ENCODE results near the gene KRT2. TPM values are rescaled to one million over a fixed set of nuclear protein-coding genes. Genes with fewer than 3 reads are reported as not detected.

Gene KRT2
- total RNA-seq = not detected

- DNase-seq = peak; percentile 31
- Mint-ChIP-seq H3K4me3 (no peak within 1 kb of the TSS), H3K27ac (no peak within 1 kb of the TSS), H3K27me3 (peaks cover 43% of the 10 kb centered on the region), H3K4me1 (peaks cover 11% of the 10 kb centered on the region), H3K36me3 (no peaks in the 10 kb centered on the region), H3K9me3 (ENCODE audit: low read depth) (no peaks in the 10 kb centered on the region)
- ATAC-seq = no peak
- CTCF ChIA-PET = interaction anchor here (2.1 kb wide), 1 partner anchor 228 kb away, joined by 4 read pairs; no protein-coding TSS in a partner anchor
These were observed at the start of gene KRT2 for GRCh38 chr12:52651726-52652261. TSS of gene KRT2 (minus strand) at chr12:52652211. CDS start at chr12:52652142, 69 bp downstream.

- peaks cover 17% of the 10 kb centered on the region for H3K27me3 Mint-ChIP-seq
- ATAC-seq (no peak), DNase-seq (no peak)
- H3K27ac Mint-ChIP-seq = no peak overlapping the region
- H3K4me1 Mint-ChIP-seq = no peaks in the 10 kb centered on the region
- no peaks in the 10 kb centered on the region for H3K36me3 Mint-ChIP-seq
- H3K9me3 Mint-ChIP-seq (ENCODE audit: low read depth) = no peaks in the 10 kb centered on the region
- CTCF ChIA-PET = no interaction called here
- H3K4me3 Mint-ChIP-seq = no peak overlapping the region
These were observed 49.3 kb upstream of the KRT2 start for GRCh38 chr12:52701281-52701680.

- CTCF ChIA-PET = no interaction called here
- H3K27me3 Mint-ChIP-seq = peaks cover 19% of the 10 kb centered on the region
- no peak overlapping the region for H3K4me3 Mint-ChIP-seq
- H3K36me3 Mint-ChIP-seq = no peaks in the 10 kb centered on the region
- no peaks in the 10 kb centered on the region for H3K9me3 Mint-ChIP-seq (ENCODE audit: low read depth)
- ATAC-seq (no peak), DNase-seq (no peak)
- H3K27ac Mint-ChIP-seq = no peak overlapping the region
- H3K4me1 Mint-ChIP-seq = no peaks in the 10 kb centered on the region
These were observed 47.9 kb upstream of the KRT2 start for GRCh38 chr12:52699960-52700359.

GRCh38 chr12:52699373-52699772, 47.4 kb upstream of the KRT2 start:
- H3K9me3 Mint-ChIP-seq (ENCODE audit: low read depth) = no peaks in the 10 kb centered on the region
- DNase-seq (no peak), ATAC-seq (no peak)
- H3K4me3 Mint-ChIP-seq = no peak overlapping the region
- CTCF ChIA-PET = interaction anchor here (1.4 kb wide), 1 partner anchor 181 kb away, joined by 3 read pairs; no protein-coding TSS in a partner anchor
- H3K36me3 Mint-ChIP-seq = no peaks in the 10 kb centered on the region
- no peaks in the 10 kb centered on the region for H3K4me1 Mint-ChIP-seq
- H3K27me3 Mint-ChIP-seq = peaks cover 24% of the 10 kb centered on the region
- H3K27ac Mint-ChIP-seq = no peak overlapping the region

- no peak overlapping the region for H3K27ac Mint-ChIP-seq
- H3K27me3 Mint-ChIP-seq = peaks cover 22% of the 10 kb centered on the region
- DNase-seq (no peak), ATAC-seq (no peak)
- H3K4me1 Mint-ChIP-seq = no peaks in the 10 kb centered on the region
- H3K9me3 Mint-ChIP-seq (ENCODE audit: low read depth) = no peaks in the 10 kb centered on the region
- no peaks in the 10 kb centered on the region for H3K36me3 Mint-ChIP-seq
- H3K4me3 Mint-ChIP-seq = no peak overlapping the region
- CTCF ChIA-PET = interaction anchor here (1.4 kb wide), 1 partner anchor 181 kb away, joined by 3 read pairs; no protein-coding TSS in a partner anchor
These were observed 46.8 kb upstream of the KRT2 start for GRCh38 chr12:52698651-52699340.

- no peak overlapping the region for H3K27ac Mint-ChIP-seq
- no peaks in the 10 kb centered on the region for H3K4me1 Mint-ChIP-seq
- no peak for ATAC-seq
- H3K9me3 Mint-ChIP-seq (ENCODE audit: low read depth) = no peaks in the 10 kb centered on the region
- no peak for DNase-seq
- no peaks in the 10 kb centered on the region for H3K36me3 Mint-ChIP-seq
- peaks cover 32% of the 10 kb centered on the region for H3K27me3 Mint-ChIP-seq
- CTCF ChIA-PET = no interaction called here
- H3K4me3 Mint-ChIP-seq = no peak overlapping the region
These were observed 45.1 kb upstream of the KRT2 start for GRCh38 chr12:52697058-52697582.

- peaks cover 37% of the 10 kb centered on the region for H3K27me3 Mint-ChIP-seq
- no peaks in the 10 kb centered on the region for H3K4me1 Mint-ChIP-seq
- H3K36me3 Mint-ChIP-seq = no peaks in the 10 kb centered on the region
- no peaks in the 10 kb centered on the region for H3K9me3 Mint-ChIP-seq (ENCODE audit: low read depth)
- no peak overlapping the region for H3K4me3 Mint-ChIP-seq
- no peak overlapping the region for H3K27ac Mint-ChIP-seq
- CTCF ChIA-PET = no interaction called here
- DNase-seq = no peak
- ATAC-seq = no peak
These were observed 44.6 kb upstream of the KRT2 start for GRCh38 chr12:52696588-52696987.

GRCh38 chr12:52695039-52695438, 43.0 kb upstream of the KRT2 start:
- Mint-ChIP-seq H3K4me3 (no peak overlapping the region), H3K4me1 (peaks cover 10% of the 10 kb centered on the region), H3K27me3 (peaks cover 52% of the 10 kb centered on the region), H3K36me3 (no peaks in the 10 kb centered on the region), H3K9me3 (ENCODE audit: low read depth) (no peaks in the 10 kb centered on the region), H3K27ac (no peak overlapping the region)
- CTCF ChIA-PET = interaction anchor here (1.6 kb wide), 1 partner anchor 9 kb away, joined by 4 read pairs; no protein-coding TSS in a partner anchor
- no peak for ATAC-seq
- no peak for DNase-seq

GRCh38 chr12:52694151-52694550, 42.1 kb upstream of the KRT2 start:
- Mint-ChIP-seq H3K27me3 (peaks cover 61% of the 10 kb centered on the region), H3K36me3 (no peaks in the 10 kb centered on the region), H3K9me3 (ENCODE audit: low read depth) (no peaks in the 10 kb centered on the region), H3K4me1 (peaks cover 11% of the 10 kb centered on the region), H3K4me3 (no peak overlapping the region), H3K27ac (no peak overlapping the region)
- no peak for DNase-seq
- ATAC-seq = no peak
- CTCF ChIA-PET = no interaction called here

- no peak overlapping the region for H3K4me3 Mint-ChIP-seq
These were observed 41.2 kb upstream of the KRT2 start for GRCh38 chr12:52693261-52693660.

GRCh38 chr12:52692254-52692653, 40.2 kb upstream of the KRT2 start:
- H3K4me1 Mint-ChIP-seq = peaks cover 11% of the 10 kb centered on the region
- H3K36me3 Mint-ChIP-seq = no peaks in the 10 kb centered on the region
- ATAC-seq = no peak
- H3K27me3 Mint-ChIP-seq = peaks cover 71% of the 10 kb centered on the region
- H3K9me3 Mint-ChIP-seq (ENCODE audit: low read depth) = no peaks in the 10 kb centered on the region
- no peak for DNase-seq
- CTCF ChIA-PET = interaction anchor here (1.0 to 2.5 kb wide), 2 partner anchors 188 to 285 kb away, joined by 3 to 9 read pairs; no protein-coding TSS in a partner anchor
- H3K27ac Mint-ChIP-seq = no peak overlapping the region
- no peak overlapping the region for H3K4me3 Mint-ChIP-seq

More at GRCh38 chr12:52693261-52693660, 41.2 kb upstream of the KRT2 start:
- ATAC-seq = no peak
- H3K27ac Mint-ChIP-seq = no peak overlapping the region
- CTCF ChIA-PET = interaction anchor here (2.5 kb wide), 1 partner anchor 187 kb away, joined by 9 read pairs; no protein-coding TSS in a partner anchor
- H3K9me3 Mint-ChIP-seq (ENCODE audit: low read depth) = no peaks in the 10 kb centered on the region
- H3K27me3 Mint-ChIP-seq = peaks cover 68% of the 10 kb centered on the region
- peaks cover 11% of the 10 kb centered on the region for H3K4me1 Mint-ChIP-seq
- H3K36me3 Mint-ChIP-seq = no peaks in the 10 kb centered on the region
- DNase-seq = no peak

- peaks cover 69% of the 10 kb centered on the region for H3K27me3 Mint-ChIP-seq
These were observed 39.8 kb upstream of the KRT2 start for GRCh38 chr12:52691841-52692150.

GRCh38 chr12:52691076-52691840, 39.2 kb upstream of the KRT2 start:
- peaks cover 72% of the 10 kb centered on the region for H3K27me3 Mint-ChIP-seq

More at GRCh38 chr12:52691841-52692150, 39.8 kb upstream of the KRT2 start:
- H3K9me3 Mint-ChIP-seq (ENCODE audit: low read depth) = no peaks in the 10 kb centered on the region
- H3K36me3 Mint-ChIP-seq = no peaks in the 10 kb centered on the region
- H3K4me1 Mint-ChIP-seq = peaks cover 11% of the 10 kb centered on the region
- CTCF ChIA-PET = interaction anchor here (2.5 kb wide), 1 partner anchor 188 kb away, joined by 9 read pairs; no protein-coding TSS in a partner anchor
- ATAC-seq = no peak
- no peak for DNase-seq
- H3K27ac Mint-ChIP-seq = no peak overlapping the region
- H3K4me3 Mint-ChIP-seq = no peak overlapping the region

More at GRCh38 chr12:52691076-52691840, 39.2 kb upstream of the KRT2 start:
- no peaks in the 10 kb centered on the region for H3K36me3 Mint-ChIP-seq
- peak; percentile 50 for ATAC-seq
- H3K27ac Mint-ChIP-seq = no peak overlapping the region
- peaks cover 11% of the 10 kb centered on the region for H3K4me1 Mint-ChIP-seq
- CTCF ChIA-PET = interaction anchor here (0.9 to 2.5 kb wide), 3 partner anchors 80 to 194 kb away, joined by 3 to 9 read pairs (median 4); no protein-coding TSS in a partner anchor
- peak; percentile 43 for DNase-seq
- H3K9me3 Mint-ChIP-seq (ENCODE audit: low read depth) = no peaks in the 10 kb centered on the region
- H3K4me3 Mint-ChIP-seq = peak overlapping the region; percentile 8
